A549 (cell line): ENCODE data around the gene NAV2. TPM values are rescaled to one million over a fixed set of nuclear protein-coding genes. Genes with fewer than 3 reads are reported as not detected.
A peak's percentile ranks its signal among the peaks of the same experiment; 100 is the strongest.

Experiments
- ATAC-seq, 2 experiments: fragments of 200-7000 bp in 1 of 2; fragments of >200 bp in 1 of 2; cut with Nextera tagmentation in 1 of 2; cut with Tn5 transposase in 1 of 2; 3 replicates each; pipeline versions ENCODE4 v1.8.0 to v1.9.1; 2018 to 2020; ENCODE audit warnings: mild to moderate bottlenecking in 1 of 2, moderate library complexity in 1 of 2
- CTCF ChIA-PET: fragments of 300-600 bp; sonication (Branson Sonifier 250); formaldehyde crosslinking; extraction: SDS; loops from one replicate; lab custom pipeline; 2021; ENCODE audit warnings: antibody characterized with exemption, inconsistent platforms; lab: Yijun Ruan, JAX
- POLR2A ChIA-PET: fragments of 350-600 bp; formaldehyde crosslinking; extraction: SDS; loops from one replicate; lab custom pipeline; 2021; ENCODE audit warnings: antibody characterized with exemption, inconsistent platforms; lab: Yijun Ruan, JAX
- DNase-seq, 2 experiments: peaks; one replicate each; pipeline versions ENCODE4 v3.0.0 to v3.0.0-alpha.2; 2011 to 2016; ENCODE audit warnings: low read depth in 1 of 2, low spot score in 1 of 2
- FAIRE-seq: peaks from 2 replicates; lab custom pipeline; 2011; peaks lifted over from hg19 to GRCh38; lab: Jason Lieb, UNC
- H3K27ac ChIP-seq, 2 experiments: fragments of >200 bp; sonication (Bioruptor Twin); formaldehyde crosslinking; 3 replicates each; pipeline ENCODE4 v1.5.1; 2016 to 2017
- H3K4me1 ChIP-seq: fragments of >200 bp; sonication (Bioruptor Twin); formaldehyde crosslinking; 3 replicates; pipeline ENCODE4 v1.6.1; 2016
- H3K4me2 ChIP-seq: fragments of >200 bp; sonication (Bioruptor Twin); formaldehyde crosslinking; 3 replicates; pipeline ENCODE4 v1.6.1; 2016
- H3K4me3 ChIP-seq: fragments of >200 bp; sonication (Bioruptor Twin); formaldehyde crosslinking; 3 replicates; pipeline ENCODE4 v1.5.1; 2016
- H3K9me3 ChIP-seq: fragments of >200 bp; sonication (Bioruptor Twin); formaldehyde crosslinking; 3 replicates; pipeline ENCODE4 v1.6.1; 2016
- CBX8 ChIP-seq: fragments of 200-600 bp; sonication (generic); IDR thresholded peaks from 2 replicates; pipeline ENCODE4 v1.6.1; 2016
- CEBPB ChIP-seq, 2 experiments: fragments of >200 bp in 1 of 2; sonication (Bioruptor Twin) in 1 of 2; formaldehyde crosslinking in 1 of 2; IDR thresholded peaks; 2 replicates each; pipeline ENCODE4 v1.6.1; 2012 to 2016
- CHD2 ChIP-seq: fragments of 150-350 bp; IDR thresholded peaks from 2 replicates; pipeline ENCODE4 v1.6.1; 2014; ENCODE audit warnings: low read length; ENCODE audit not compliant: partially characterized antibody
- CHD4 ChIP-seq: fragments of 200-600 bp; sonication (generic); IDR thresholded peaks from 2 replicates; pipeline ENCODE4 v1.6.1; 2016; ENCODE audit warnings: antibody characterized with exemption, mild to moderate bottlenecking, borderline replicate concordance
- EHF ChIP-seq: fragments of 250-450 bp; sonication (Bioruptor Pico); IDR thresholded peaks from 2 replicates; pipeline ENCODE4 v1.5.0; 2020; ENCODE audit warnings: mild to moderate bottlenecking
- FOSL2 ChIP-seq, 2 experiments: fragments of 450-650 bp in 1 of 2; fragments of >200 bp in 1 of 2; sonication (Bioruptor Twin) in 1 of 2; formaldehyde crosslinking; IDR thresholded peaks; 2 replicates each; pipeline versions ENCODE4 v1.5.0 to v1.6.1; 2016 to 2020; ENCODE audit warnings: mild to moderate bottlenecking in 1 of 2, moderate library complexity in 1 of 2
- FOXS1 ChIP-seq: fragments of 250-450 bp; sonication (Bioruptor Pico); IDR thresholded peaks from 2 replicates; pipeline ENCODE4 v1.5.0; 2020; ENCODE audit warnings: mild to moderate bottlenecking, moderate library complexity
- GATA3 ChIP-seq: IDR thresholded peaks from 2 replicates; pipeline ENCODE4 v1.6.1; 2012; ENCODE audit warnings: borderline replicate concordance
- HDAC2 ChIP-seq: fragments of 200-600 bp; sonication (generic); IDR thresholded peaks from 2 replicates; pipeline ENCODE4 v1.6.1; 2016
- HOXB5 ChIP-seq: fragments of 250-450 bp; sonication (Bioruptor Pico); IDR thresholded peaks from 2 replicates; pipeline ENCODE4 v1.5.0; 2020; ENCODE audit warnings: mild to moderate bottlenecking, moderate library complexity
- JUN ChIP-seq, 2 experiments: fragments of >200 bp; sonication (Bioruptor Twin); formaldehyde crosslinking; IDR thresholded peaks; 2 replicates in 1 of 2; 3 replicates in 1 of 2; pipeline ENCODE4 v1.6.1; 2016 to 2017
- JUNB ChIP-seq: fragments of >200 bp; sonication (Bioruptor Twin); formaldehyde crosslinking; IDR thresholded peaks from 2 replicates; pipeline ENCODE4 v1.6.1; 2016
- KDM5A ChIP-seq: fragments of 200-600 bp; sonication (generic); IDR thresholded peaks from 2 replicates; pipeline ENCODE4 v1.6.1; 2016; ENCODE audit warnings: antibody characterized with exemption, mild to moderate bottlenecking
- MAZ ChIP-seq: fragments of 150-350 bp; IDR thresholded peaks from 2 replicates; pipeline ENCODE4 v1.6.1; 2014; ENCODE audit warnings: antibody characterized with exemption, low read depth, low read length, borderline replicate concordance
- NFE2L2 ChIP-seq: fragments of 150-350 bp; conservative IDR thresholded peaks from 2 replicates; pipeline ENCODE4 v1.6.1; 2014; ENCODE audit warnings: low read length
- NR3C1 ChIP-seq: fragments of >200 bp; sonication (Bioruptor Twin); formaldehyde crosslinking; IDR thresholded peaks from 3 replicates; pipeline ENCODE4 v1.6.1; 2017
- RNF2 ChIP-seq: fragments of 200-600 bp; sonication (generic); IDR thresholded peaks from 2 replicates; pipeline ENCODE4 v1.6.1; 2016; ENCODE audit warnings: low read depth, mild to moderate bottlenecking, antibody characterized with exemption, moderate library complexity, borderline replicate concordance
- TFCP2L1 ChIP-seq: fragments of 250-450 bp; sonication (Bioruptor Pico); IDR thresholded peaks from 2 replicates; pipeline ENCODE4 v1.5.0; 2021; ENCODE audit warnings: mild to moderate bottlenecking
- ZSCAN20 ChIP-seq: fragments of 250-450 bp; sonication (Bioruptor Pico); IDR thresholded peaks from 2 replicates; pipeline ENCODE4 v1.8.0; 2022; ENCODE audit warnings: mild to moderate bottlenecking, moderate library complexity
- WGBS: methylation state at CpG from one replicate; pipeline ENCODE4 v1.1.6; 2017; ENCODE audit errors: missing lambda C conversion rate; 5-methylcytosine and 5-hydroxymethylcytosine counted together
- polyA plus RNA-seq, 4 experiments: library from polyadenylated mRNA; depleted of rRNA in 3 of 4; stranded (reverse); fragments of >200 nt; fragmentation: RNase III in 1 of 4; extraction: RNeasy Plus Mini Kit Qiagen cat#74134 plus additional on column Dnase treatment in 1 of 4; gene quantifications; 2 replicates in 3 of 4; 3 replicates in 1 of 4; pipeline ENCODE4 v1.2.3, GENCODE V29; 2011 to 2017
- TF ChIP-seq, protein P1 (sequence below): fragments of 150-350 bp; IDR thresholded peaks from 2 replicates; pipeline ENCODE4 v1.6.1; 2014; ENCODE audit warnings: low read depth, mild to moderate bottlenecking, low read length
- TF ChIP-seq, protein P2 (sequence below): fragments of >200 bp; sonication (Bioruptor Twin); formaldehyde crosslinking; IDR thresholded peaks from 2 replicates; pipeline ENCODE4 v1.6.1; 2016
- TF ChIP-seq, protein P3 (sequence below): fragments of 250-450 bp; sonication (Bioruptor Pico); IDR thresholded peaks from 2 replicates; pipeline ENCODE4 v1.5.0; 2021; ENCODE audit warnings: mild to moderate bottlenecking, moderate library complexity, borderline replicate concordance
- TF ChIP-seq, protein P4 (sequence below): fragments of 200-600 bp; sonication (generic); IDR thresholded peaks from 2 replicates; pipeline ENCODE4 v1.6.1; 2016; ENCODE audit warnings: antibody characterized with exemption, mild to moderate bottlenecking, moderate library complexity

NAV2 gene
- polyA plus RNA-seq, 2 of the 4 experiments (the other 2 are of a cell fraction): 4.9 to 19.8 TPM

DNA sequence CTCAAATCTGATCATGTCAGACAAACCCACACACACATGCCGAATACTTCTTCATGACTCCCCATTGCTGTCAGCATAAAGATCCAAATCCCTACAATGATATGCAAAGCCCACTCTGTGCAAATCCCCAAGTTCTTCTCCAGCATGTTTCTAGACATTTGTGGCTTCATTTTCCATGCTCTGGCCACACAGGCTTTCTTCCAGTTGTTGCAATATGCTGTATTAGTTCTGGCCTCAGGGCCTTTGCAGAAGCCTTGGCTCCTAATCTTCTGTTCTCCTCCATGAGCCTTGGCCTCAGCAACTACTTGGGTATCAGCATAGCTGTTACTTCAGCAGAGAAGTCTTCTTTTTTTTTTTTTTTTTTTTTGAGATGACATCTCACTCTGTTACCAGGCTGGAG is 49.6 kb downstream of the NAV2 start:
- 100% methylated on average over 1 of the region's 1 CpG for WGBS
- no peaks in the 10 kb centered on the region for H3K9me3 ChIP-seq
- DNase-seq (no peak), ATAC-seq (no peak), FAIRE-seq (no peak)
- ChIA-PET POLR2A (no interaction called here), CTCF (no interaction called here)
- H3K4me3 ChIP-seq: no peak overlapping the region
- TF ChIP-seq MAZ: no peak
- TF ChIP-seq, protein P1, sequence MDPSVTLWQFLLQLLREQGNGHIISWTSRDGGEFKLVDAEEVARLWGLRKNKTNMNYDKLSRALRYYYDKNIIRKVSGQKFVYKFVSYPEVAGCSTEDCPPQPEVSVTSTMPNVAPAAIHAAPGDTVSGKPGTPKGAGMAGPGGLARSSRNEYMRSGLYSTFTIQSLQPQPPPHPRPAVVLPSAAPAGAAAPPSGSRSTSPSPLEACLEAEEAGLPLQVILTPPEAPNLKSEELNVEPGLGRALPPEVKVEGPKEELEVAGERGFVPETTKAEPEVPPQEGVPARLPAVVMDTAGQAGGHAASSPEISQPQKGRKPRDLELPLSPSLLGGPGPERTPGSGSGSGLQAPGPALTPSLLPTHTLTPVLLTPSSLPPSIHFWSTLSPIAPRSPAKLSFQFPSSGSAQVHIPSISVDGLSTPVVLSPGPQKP: no peak
- TF ChIP-seq FOSL2 (IDR thresholded peaks at IDR 0.05): no peak
- no peak for TF ChIP-seq FOSL2 (CRISPR knock-in tag; IDR thresholded peaks at IDR 0.05)
- no peak overlapping the region for H3K4me2 ChIP-seq
- no peak overlapping the region for H3K27ac ChIP-seq
- H3K4me1 ChIP-seq: no peaks in the 10 kb centered on the region

DNA sequence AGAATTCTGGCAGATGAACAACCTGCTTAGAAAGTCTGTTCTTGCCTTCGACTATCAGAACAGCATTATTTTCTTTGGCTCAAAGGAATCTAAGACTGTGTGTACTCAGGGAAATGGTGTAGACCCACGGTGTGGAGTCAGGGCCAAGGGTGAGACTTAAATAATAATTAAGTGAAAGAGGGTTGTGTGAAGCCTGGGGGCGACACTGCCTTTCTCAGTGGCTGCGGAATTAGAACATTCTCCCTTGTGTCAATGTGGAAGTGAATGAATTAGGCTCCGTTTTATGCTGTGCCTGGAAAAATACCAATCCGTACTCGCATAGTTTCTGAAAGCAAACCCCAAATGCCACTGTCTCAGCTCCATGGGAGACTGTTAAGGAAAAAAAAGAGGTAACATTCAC is 50.7 kb downstream of the NAV2 start:
- no peak for ATAC-seq
- CTCF ChIA-PET: interaction anchor here (1.2 kb wide), 1 partner anchor 199 kb away, joined by 3 read pairs; no protein-coding TSS in a partner anchor
- no peak for TF ChIP-seq NR3C1
- no peak for TF ChIP-seq CBX8
- no peak for TF ChIP-seq NFE2L2
- no peak for TF ChIP-seq JUNB
- no peak for TF ChIP-seq GATA3
- TF ChIP-seq, protein P2, sequence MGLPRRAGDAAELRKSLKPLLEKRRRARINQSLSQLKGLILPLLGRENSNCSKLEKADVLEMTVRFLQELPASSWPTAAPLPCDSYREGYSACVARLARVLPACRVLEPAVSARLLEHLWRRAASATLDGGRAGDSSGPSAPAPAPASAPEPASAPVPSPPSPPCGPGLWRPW: no peak
- TF ChIP-seq, protein P3, sequence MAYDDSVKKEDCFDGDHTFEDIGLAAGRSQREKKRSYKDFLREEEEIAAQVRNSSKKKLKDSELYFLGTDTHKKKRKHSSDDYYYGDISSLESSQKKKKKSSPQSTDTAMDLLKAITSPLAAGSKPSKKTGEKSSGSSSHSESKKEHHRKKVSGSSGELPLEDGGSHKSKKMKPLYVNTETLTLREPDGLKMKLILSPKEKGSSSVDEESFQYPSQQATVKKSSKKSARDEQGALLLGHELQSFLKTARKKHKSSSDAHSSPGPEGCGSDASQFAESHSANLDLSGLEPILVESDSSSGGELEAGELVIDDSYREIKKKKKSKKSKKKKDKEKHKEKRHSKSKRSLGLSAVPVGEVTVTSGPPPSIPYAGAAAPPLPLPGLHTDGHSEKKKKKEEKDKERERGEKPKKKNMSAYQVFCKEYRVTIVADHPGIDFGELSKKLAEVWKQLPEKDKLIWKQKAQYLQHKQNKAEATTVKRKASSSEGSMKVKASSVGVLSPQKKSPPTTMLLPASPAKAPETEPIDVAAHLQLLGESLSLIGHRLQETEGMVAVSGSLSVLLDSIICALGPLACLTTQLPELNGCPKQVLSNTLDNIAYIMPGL (CRISPR knock-in tag): no peak
- TF ChIP-seq TFCP2L1 (CRISPR knock-in tag): no peak
- TF ChIP-seq HDAC2: no peak
- no peak for TF ChIP-seq CHD2
- no peak for TF ChIP-seq FOSL2 (IDR thresholded peaks at IDR 0.05)
- TF ChIP-seq FOSL2 (CRISPR knock-in tag; IDR thresholded peaks at IDR 0.05): no peak
- no peak for TF ChIP-seq CHD4
- no peak for TF ChIP-seq JUN (IDR thresholded peaks at IDR 0.05)
- no peak for TF ChIP-seq ZSCAN20 (CRISPR knock-in tag)
- TF ChIP-seq HOXB5 (CRISPR knock-in tag): no peak
- TF ChIP-seq KDM5A: no peak
- TF ChIP-seq RNF2: no peak
- no peak for TF ChIP-seq EHF (CRISPR knock-in tag)
- no peak for TF ChIP-seq FOXS1
- TF ChIP-seq, all 56 proteins: peak for 0
- Histone ChIP-seq H3K4me3 (no peak overlapping the region), H3K4me1 (no peaks in the 10 kb centered on the region), H3K4me2 (no peak overlapping the region), H3K9me3 (no peaks in the 10 kb centered on the region), H3K27ac (no peak overlapping the region)
- FAIRE-seq (no peak), DNase-seq (no peak)
- POLR2A ChIA-PET: no interaction called here
- 67% methylated on average over 7 of the region's 7 CpGs for WGBS

DNA sequence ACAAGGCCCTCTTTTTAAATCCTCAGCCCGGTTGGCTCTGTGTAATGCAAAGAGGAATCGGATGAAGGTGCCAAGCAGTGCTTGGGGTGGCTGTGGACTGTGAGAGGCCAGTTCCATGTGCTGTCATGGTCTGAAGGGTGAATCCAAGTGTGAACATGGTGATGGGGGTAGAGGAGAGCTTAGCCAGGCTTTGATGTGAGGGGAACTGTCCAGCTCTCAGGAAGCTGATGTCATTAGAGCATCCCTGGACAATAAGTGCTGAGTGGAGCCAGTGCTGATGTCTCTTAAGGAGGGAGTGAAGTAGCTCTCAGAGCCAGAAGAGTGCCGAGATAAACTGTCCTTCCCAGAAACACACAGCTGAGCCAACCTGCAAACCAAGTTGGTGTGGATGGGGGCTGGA is 53.6 kb downstream of the NAV2 start:
- no peaks in the 10 kb centered on the region for H3K4me1 ChIP-seq
- ATAC-seq: peak in 1 of 2 experiments; percentile 21; a peak in 2 of 6 replicates
- ChIA-PET CTCF (interaction anchor here (0.8 to 2.0 kb wide), 3 partner anchors 23 to 202 kb away, joined by 3 to 7 read pairs (median 4); no protein-coding TSS in a partner anchor), POLR2A (no interaction called here)
- no peaks in the 10 kb centered on the region for H3K9me3 ChIP-seq
- DNase-seq: no peak
- WGBS: 54% methylated on average over 3 of the region's 3 CpGs
- FAIRE-seq: no peak
- H3K27ac ChIP-seq: no peak overlapping the region
- H3K4me2 ChIP-seq: no peak overlapping the region
- TF ChIP-seq CEBPB (IDR thresholded peaks at IDR 0.05): no peak
- TF ChIP-seq, protein P4, sequence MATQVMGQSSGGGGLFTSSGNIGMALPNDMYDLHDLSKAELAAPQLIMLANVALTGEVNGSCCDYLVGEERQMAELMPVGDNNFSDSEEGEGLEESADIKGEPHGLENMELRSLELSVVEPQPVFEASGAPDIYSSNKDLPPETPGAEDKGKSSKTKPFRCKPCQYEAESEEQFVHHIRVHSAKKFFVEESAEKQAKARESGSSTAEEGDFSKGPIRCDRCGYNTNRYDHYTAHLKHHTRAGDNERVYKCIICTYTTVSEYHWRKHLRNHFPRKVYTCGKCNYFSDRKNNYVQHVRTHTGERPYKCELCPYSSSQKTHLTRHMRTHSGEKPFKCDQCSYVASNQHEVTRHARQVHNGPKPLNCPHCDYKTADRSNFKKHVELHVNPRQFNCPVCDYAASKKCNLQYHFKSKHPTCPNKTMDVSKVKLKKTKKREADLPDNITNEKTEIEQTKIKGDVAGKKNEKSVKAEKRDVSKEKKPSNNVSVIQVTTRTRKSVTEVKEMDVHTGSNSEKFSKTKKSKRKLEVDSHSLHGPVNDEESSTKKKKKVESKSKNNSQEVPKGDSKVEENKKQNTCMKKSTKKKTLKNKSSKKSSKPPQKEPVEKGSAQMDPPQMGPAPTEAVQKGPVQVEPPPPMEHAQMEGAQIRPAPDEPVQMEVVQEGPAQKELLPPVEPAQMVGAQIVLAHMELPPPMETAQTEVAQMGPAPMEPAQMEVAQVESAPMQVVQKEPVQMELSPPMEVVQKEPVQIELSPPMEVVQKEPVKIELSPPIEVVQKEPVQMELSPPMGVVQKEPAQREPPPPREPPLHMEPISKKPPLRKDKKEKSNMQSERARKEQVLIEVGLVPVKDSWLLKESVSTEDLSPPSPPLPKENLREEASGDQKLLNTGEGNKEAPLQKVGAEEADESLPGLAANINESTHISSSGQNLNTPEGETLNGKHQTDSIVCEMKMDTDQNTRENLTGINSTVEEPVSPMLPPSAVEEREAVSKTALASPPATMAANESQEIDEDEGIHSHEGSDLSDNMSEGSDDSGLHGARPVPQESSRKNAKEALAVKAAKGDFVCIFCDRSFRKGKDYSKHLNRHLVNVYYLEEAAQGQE: peak; percentile 52; the same call in 1 of the 2 replicates
- H3K4me3 ChIP-seq: no peak overlapping the region
